Liver (tissue), 9 donors: Measurements from ENCODE around the gene IFNL2. TPM values are rescaled to one million over a fixed set of nuclear protein-coding genes. Genes with fewer than 3 reads are reported as not detected.

Experiments used
- DNase-seq: peaks from one replicate; pipeline ENCODE4 v3.0.0-alpha.2; 2017; ENCODE audit warnings: low spot score
- H3K27ac ChIP-seq, 2 donors: one replicate each; pipeline ENCODE4 v1.7.0; 2013; ENCODE audit warnings: inconsistent platforms in 2 of 2, low read length in 2 of 2, control low read depth in 1 of 2, low read depth in 1 of 2, mild to moderate bottlenecking in 1 of 2
- H3K27me3 ChIP-seq, 4 donors: one replicate each; pipeline versions ENCODE4 v1.6.1 to v1.7.0; 2013; ENCODE audit warnings: low read length in 3 of 4, inconsistent platforms in 1 of 4, mild to moderate bottlenecking in 1 of 4, moderate library complexity in 1 of 4; ENCODE audit not compliant: control insufficient read depth in 4 of 4, insufficient read depth in 4 of 4
- H3K36me3 ChIP-seq, 4 donors: one replicate each; pipeline versions ENCODE4 v1.6.1 to v1.7.0; 2013; ENCODE audit warnings: low read length in 3 of 4, mild to moderate bottlenecking in 3 of 4, low read depth in 1 of 4, moderate library complexity in 1 of 4; ENCODE audit not compliant: control insufficient read depth in 4 of 4, insufficient read depth in 3 of 4
- H3K4me1 ChIP-seq, 4 donors: one replicate each; pipeline versions ENCODE4 v1.6.1 to v1.7.0; 2013; ENCODE audit warnings: low read length in 3 of 4, mild to moderate bottlenecking in 3 of 4, moderate library complexity in 1 of 4; ENCODE audit not compliant: control insufficient read depth in 4 of 4, insufficient read depth in 4 of 4
- H3K4me3 ChIP-seq, 3 donors: one replicate each; pipeline versions ENCODE4 v1.6.1 to v1.7.0; 2013; ENCODE audit warnings: low read length in 3 of 3, control low read depth in 1 of 3, low read depth in 1 of 3, mild to moderate bottlenecking in 1 of 3
- H3K9ac ChIP-seq, 2 donors: one replicate each; pipeline ENCODE4 v1.7.0; 2013; ENCODE audit warnings: low read length in 2 of 2, mild to moderate bottlenecking in 2 of 2, moderate library complexity in 2 of 2, control low read depth in 1 of 2, low read depth in 1 of 2
- H3K9me3 ChIP-seq, 4 donors: one replicate each; pipeline versions ENCODE4 v1.6.1 to v1.7.0; 2013; ENCODE audit warnings: low read length in 3 of 4; ENCODE audit not compliant: control insufficient read depth in 4 of 4
- EGR1 ChIP-seq, 2 donors: IDR thresholded peaks; 2 replicates each; pipeline ENCODE4 v1.6.1; 2016 to 2018; ENCODE audit warnings: antibody characterized with exemption in 2 of 2, low read depth in 2 of 2
- FOXA2 ChIP-seq: IDR thresholded peaks from 2 replicates; pipeline ENCODE4 v1.6.1; 2016; ENCODE audit warnings: antibody characterized with exemption
- GABPA ChIP-seq, 2 donors: IDR thresholded peaks in 1 of 2; conservative IDR thresholded peaks in 1 of 2; 2 replicates each; pipeline ENCODE4 v1.6.1; 2016; ENCODE audit warnings: antibody characterized with exemption in 2 of 2, mild to moderate bottlenecking in 1 of 2, moderate library complexity in 1 of 2
- HNF4A ChIP-seq, 2 donors: conservative IDR thresholded peaks; 2 replicates each; pipeline ENCODE4 v1.6.1; 2016; ENCODE audit warnings: antibody characterized with exemption in 2 of 2, mild to moderate bottlenecking in 2 of 2
- JUND ChIP-seq, 2 donors: IDR thresholded peaks; 2 replicates each; pipeline ENCODE4 v1.6.1; 2016; ENCODE audit warnings: antibody characterized with exemption in 2 of 2
- NR2F2 ChIP-seq: IDR thresholded peaks from 2 replicates; pipeline ENCODE4 v1.6.1; 2016; ENCODE audit warnings: antibody characterized with exemption
- RAD21 ChIP-seq, 2 donors: IDR thresholded peaks; 2 replicates each; pipeline ENCODE4 v1.6.1; 2016; ENCODE audit warnings: antibody characterized with exemption in 2 of 2, mild to moderate bottlenecking in 2 of 2
- RXRA ChIP-seq, 2 donors: IDR thresholded peaks; 2 replicates each; pipeline ENCODE4 v1.6.1; 2017 to 2018; ENCODE audit warnings: antibody characterized with exemption in 2 of 2, mild to moderate bottlenecking in 1 of 2
- SP1 ChIP-seq: IDR thresholded peaks from 2 replicates; pipeline ENCODE4 v1.6.1; 2018; ENCODE audit warnings: antibody characterized with exemption, mild to moderate bottlenecking
- TAF1 ChIP-seq: conservative IDR thresholded peaks from 2 replicates; pipeline ENCODE4 v1.6.1; 2016; ENCODE audit warnings: antibody characterized with exemption, mild to moderate bottlenecking
- YY1 ChIP-seq: IDR thresholded peaks from 2 replicates; pipeline ENCODE4 v1.6.1; 2016; ENCODE audit warnings: antibody characterized with exemption, mild to moderate bottlenecking
- WGBS: extraction: QIAGEN DNeasy Blood & Tissue Kit; methylation state at CpG from one replicate; pipeline ENCODE4 v1.1.7; 2013; 5-methylcytosine and 5-hydroxymethylcytosine counted together
- polyA plus RNA-seq, 2 donors: library from polyadenylated mRNA; stranded (reverse) in 1 of 2; unstranded in 1 of 2; fragments of 200-250 nt in 1 of 2; fragments of >200 nt in 1 of 2; fragmentation: Nextera tagmentation in 1 of 2; extraction: Ambion mirVana in 1 of 2; gene quantifications; one replicate each; pipeline versions ENCODE4 v1.2.1 to v1.2.3, GENCODE V29; 2013 to 2015
- total RNA-seq, 2 donors: library from RNA; depleted of rRNA; stranded (reverse); fragments of >200 nt; gene quantifications; one replicate each; pipeline ENCODE4 v1.2.3, GENCODE V29; 2014
- TF ChIP-seq, protein P1 (sequence below): IDR thresholded peaks from 2 replicates; pipeline ENCODE4 v1.6.1; 2016; ENCODE audit warnings: antibody characterized with exemption
- TF ChIP-seq, protein P2 (sequence below): IDR thresholded peaks from 2 replicates; pipeline ENCODE4 v1.6.1; 2016; ENCODE audit warnings: antibody characterized with exemption
- TF ChIP-seq, protein P3 (sequence below): IDR thresholded peaks from 2 replicates; pipeline ENCODE4 v1.6.1; 2016; ENCODE audit warnings: antibody characterized with exemption
- donor health status: healthy.
- donor health status: healthy.
- donor health status: healthy.
- donor health status: healthy.
- donor health status: healthy.

Gene IFNL2
- total and polyA plus RNA-seq, 4 donors = not detected

DNA sequence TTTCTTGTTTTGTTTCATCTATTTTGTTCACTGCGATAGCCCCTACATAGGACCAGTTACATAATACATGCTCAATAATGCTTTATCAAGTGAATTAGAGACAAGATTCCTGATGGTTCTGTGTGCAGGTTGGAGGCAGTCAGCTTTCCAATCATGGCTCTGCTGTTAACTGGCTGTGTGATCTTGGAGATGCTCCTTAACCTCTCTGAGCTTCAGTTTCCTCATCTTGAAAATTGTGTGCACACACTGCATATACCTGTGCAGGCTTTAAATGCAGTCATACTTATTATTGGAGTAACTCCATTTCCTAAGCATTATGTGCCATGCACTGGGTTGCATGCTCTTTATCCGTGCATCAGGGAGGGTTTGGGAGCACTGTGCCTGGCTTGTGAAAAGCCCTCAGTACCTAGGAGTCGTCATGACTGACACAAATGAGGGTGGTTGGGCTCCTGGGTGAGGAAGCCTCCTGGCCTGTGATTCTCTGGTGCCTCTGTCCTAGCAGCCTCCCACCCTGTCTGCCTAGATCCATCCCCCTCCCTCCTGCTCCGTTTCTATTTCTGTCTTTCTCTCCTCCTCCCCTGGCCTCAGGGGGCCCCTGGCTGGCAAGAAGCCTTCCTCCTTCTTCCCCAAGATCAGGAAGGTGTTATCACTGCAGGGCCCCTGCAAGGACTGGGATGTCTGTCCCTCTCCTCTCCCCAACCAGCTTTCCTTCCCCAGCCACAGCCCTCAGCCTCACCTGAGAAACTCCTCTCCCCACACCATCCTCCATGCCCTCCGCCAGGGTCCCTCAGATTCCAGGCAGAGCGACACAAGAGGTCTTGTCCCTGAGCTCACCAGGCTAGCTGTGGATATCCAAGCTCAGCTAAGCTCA is 36.7 kb downstream of the IFNL2 start:
- H3K9me3 ChIP-seq = no peaks in the 10 kb centered on the region
- no peak overlapping the region for H3K9ac ChIP-seq
- H3K27me3 ChIP-seq = peaks cover 0 to 6% (median under 1%) of the 10 kb centered on the region in 4 donors
- H3K36me3 ChIP-seq = no peaks in the 10 kb centered on the region
- TF ChIP-seq, protein P1, sequence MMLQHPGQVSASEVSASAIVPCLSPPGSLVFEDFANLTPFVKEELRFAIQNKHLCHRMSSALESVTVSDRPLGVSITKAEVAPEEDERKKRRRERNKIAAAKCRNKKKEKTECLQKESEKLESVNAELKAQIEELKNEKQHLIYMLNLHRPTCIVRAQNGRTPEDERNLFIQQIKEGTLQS = no peak
- TF ChIP-seq GABPA (IDR thresholded peaks at IDR 0.05 in 1 of 2, conservative IDR thresholded peaks at IDR 0.05 in 1 of 2) (no peak), RAD21 (IDR thresholded peaks at IDR 0.05) (no peak), TAF1 (no peak), SP1 (no peak), RXRA (IDR thresholded peaks at IDR 0.05) (no peak), JUND (IDR thresholded peaks at IDR 0.05) (no peak), YY1 (no peak), EGR1 (IDR thresholded peaks at IDR 0.05; ENCODE audit: low read depth in 2 of 2) (no peak), NR2F2 (no peak)
- TF ChIP-seq, protein P2, sequence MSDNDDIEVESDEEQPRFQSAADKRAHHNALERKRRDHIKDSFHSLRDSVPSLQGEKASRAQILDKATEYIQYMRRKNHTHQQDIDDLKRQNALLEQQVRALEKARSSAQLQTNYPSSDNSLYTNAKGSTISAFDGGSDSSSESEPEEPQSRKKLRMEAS = no peak
- 53% methylated on average over 6 of the region's 6 CpGs for WGBS
- peaks cover 0 to 6% (median 0%) of the 10 kb centered on the region in 4 donors for H3K4me1 ChIP-seq
- no peak overlapping the region for H3K4me3 ChIP-seq
- DNase-seq = no peak
- no peak overlapping the region for H3K27ac ChIP-seq

DNA sequence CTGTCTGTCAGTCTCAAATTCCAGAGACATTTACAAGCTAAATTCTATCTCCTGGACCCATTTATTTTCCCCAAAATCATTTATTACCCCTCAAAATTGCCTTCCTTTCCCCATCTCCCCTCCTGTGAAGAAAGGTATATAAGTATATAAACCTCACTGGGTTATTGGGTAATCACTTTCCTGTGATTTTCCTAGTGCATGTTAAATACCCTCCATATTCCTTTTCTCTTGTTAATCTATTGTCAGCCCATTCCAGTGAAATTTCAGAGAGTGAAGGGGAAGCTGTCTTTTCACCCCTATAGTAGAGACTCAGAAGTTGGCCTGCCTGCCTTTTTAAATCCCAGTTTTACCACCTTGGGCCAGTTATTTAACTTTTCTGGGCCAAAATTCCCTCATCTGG is 37.9 kb downstream of the IFNL2 start:
- Histone ChIP-seq H3K4me1 (peaks cover 0 to 6% (median 0%) of the 10 kb centered on the region in 4 donors), H3K27ac (no peak overlapping the region), H3K36me3 (no peaks in the 10 kb centered on the region), H3K27me3 (peaks cover 0 to 6% (median under 1%) of the 10 kb centered on the region in 4 donors), H3K4me3 (no peak overlapping the region), H3K9me3 (no peaks in the 10 kb centered on the region), H3K9ac (no peak overlapping the region)
- DNase-seq = no peak
- TF ChIP-seq, protein P3, sequence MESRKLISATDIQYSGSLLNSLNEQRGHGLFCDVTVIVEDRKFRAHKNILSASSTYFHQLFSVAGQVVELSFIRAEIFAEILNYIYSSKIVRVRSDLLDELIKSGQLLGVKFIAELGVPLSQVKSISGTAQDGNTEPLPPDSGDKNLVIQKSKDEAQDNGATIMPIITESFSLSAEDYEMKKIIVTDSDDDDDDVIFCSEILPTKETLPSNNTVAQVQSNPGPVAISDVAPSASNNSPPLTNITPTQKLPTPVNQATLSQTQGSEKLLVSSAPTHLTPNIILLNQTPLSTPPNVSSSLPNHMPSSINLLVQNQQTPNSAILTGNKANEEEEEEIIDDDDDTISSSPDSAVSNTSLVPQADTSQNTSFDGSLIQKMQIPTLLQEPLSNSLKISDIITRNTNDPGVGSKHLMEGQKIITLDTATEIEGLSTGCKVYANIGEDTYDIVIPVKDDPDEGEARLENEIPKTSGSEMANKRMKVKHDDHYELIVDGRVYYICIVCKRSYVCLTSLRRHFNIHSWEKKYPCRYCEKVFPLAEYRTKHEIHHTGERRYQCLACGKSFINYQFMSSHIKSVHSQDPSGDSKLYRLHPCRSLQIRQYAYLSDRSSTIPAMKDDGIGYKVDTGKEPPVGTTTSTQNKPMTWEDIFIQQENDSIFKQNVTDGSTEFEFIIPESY = no peak
- TF ChIP-seq, protein P1 = no peak
- TF ChIP-seq GABPA (IDR thresholded peaks at IDR 0.05 in 1 of 2, conservative IDR thresholded peaks at IDR 0.05 in 1 of 2) (no peak), FOXA2 (no peak), HNF4A (conservative IDR thresholded peaks at IDR 0.05) (no peak)
